Ureter (tissue), 1 donor: Measurements from ENCODE around the gene FAM153A. TPM values are rescaled to one million over a fixed set of nuclear protein-coding genes. Genes with fewer than 3 reads are reported as not detected.
"Not testable (repeated sequence)": the region's sequence is repeated elsewhere in the genome, so short reads cannot be mapped to it uniquely, and the experiment has no call there.

Experiments
- DNase-seq: peaks from one replicate; pipeline ENCODE4 v3.0.0-alpha.2; 2020; ENCODE audit warnings: low spot score
- total RNA-seq: library from RNA; stranded (reverse); gene quantifications from one replicate; pipeline ENCODE4 v1.2.4, GENCODE V29; 2023
- donor health status: DM: yes; HTN: yes; CAD: no.

The FAM153A gene
- total RNA-seq, result 35.5 TPM

DNA sequence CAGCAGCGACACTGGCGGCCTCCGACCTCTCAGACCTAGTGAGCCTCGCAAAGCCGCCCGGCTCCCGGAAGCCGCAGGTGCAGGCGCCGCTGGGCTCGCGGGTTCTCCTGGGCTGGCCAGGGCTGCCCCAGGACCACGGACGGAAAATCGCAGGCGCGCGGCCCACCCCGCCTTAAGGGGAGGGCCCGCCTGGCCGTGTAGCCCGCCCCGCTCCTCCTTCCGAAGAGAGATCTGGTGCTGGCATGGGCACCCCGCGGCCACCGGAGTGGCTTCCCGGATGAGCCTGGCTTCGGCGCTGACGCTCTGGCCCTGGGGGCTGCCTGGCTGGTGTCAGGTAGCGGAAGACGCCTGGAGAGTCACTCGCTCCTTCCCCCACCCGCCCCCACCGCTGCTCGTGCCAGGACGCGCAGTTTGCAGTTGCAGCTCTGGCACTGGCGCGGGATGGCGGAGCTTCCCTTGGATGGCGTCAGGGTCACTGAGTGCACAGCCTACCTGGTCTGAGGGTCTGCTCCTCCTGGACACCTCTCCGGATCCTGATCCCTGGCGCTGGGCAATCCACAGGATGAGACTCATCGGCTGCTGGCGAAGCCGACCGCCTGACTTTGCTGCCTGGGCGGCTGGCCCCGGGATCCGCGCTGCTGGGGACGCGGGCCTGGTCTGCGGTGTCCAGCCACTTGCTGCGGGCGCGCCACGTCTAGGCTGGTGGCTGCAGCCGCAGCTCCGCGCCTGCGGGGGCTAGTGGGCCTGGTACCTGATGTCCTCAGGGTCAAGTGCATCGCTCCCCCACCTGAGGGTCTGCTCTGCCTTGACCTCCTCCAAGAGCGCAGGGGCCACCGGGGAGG, at the start of gene FAM153A:
TSS of gene FAM153A (minus strand) at position 108 of the 842 bp plus-strand sequence.
- DNase-seq, result not testable (repeated sequence)

DNA sequence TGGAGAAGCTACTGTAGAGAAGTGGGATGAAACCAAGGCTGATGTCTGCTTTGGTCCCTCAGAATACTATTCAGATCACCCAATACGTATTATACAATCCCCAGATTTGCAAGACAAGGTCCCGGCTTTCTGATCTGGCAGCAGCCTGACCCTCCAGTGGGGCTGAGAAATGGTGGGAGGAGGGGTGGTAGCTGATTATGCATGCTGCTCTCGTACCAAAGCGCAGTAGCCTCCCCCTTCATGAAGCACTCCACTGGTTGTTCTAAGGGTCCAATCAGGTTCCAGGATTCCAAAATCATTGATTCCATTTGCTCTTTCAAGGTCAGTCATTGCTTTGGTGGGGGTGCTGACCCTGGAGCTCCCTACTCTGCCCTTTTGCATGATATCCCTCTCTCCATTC, 49.6 kb upstream of the FAM153A start:
- not testable (repeated sequence) for DNase-seq

DNA sequence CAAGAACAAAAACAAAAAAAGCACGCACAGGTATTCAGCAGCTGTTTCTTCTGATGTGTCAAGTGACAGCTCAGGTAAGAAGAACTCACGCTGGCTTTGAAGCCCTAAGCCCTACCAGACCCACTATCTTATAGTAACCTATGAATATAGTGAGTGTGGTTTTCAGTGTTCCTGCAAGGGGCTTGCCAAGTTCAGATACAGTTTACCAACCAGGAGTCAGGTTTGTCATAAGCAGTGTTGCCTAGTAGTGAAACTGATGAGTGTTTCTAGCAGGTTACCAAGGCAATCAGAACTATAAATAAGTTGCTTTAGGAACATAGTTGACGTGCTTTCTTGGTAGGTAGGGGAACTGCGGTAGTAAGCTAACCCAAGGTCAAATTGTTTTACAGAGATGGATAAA, 43.4 kb upstream of the FAM153A start:
- DNase-seq, result not testable (repeated sequence)

DNA sequence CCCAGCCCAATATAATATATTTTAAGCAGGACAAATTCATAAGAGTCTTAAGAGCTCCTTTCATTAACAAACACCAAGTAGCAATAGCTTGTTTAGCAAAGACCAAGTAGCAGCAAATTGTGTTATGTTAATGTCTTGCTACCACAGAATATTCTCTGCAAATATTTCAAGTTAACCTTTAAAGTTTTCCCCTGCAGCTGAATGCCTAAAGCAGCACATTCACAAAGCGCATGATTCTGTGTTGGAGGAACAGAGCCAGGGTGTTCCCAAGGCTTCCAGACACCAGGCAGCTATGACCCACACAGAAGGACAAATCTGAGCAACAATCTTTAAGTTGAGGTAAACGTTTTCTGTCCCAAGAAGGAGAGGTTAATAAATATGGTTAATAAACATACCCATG, 42.1 kb upstream of the FAM153A start:
- not testable (repeated sequence) for DNase-seq

DNA sequence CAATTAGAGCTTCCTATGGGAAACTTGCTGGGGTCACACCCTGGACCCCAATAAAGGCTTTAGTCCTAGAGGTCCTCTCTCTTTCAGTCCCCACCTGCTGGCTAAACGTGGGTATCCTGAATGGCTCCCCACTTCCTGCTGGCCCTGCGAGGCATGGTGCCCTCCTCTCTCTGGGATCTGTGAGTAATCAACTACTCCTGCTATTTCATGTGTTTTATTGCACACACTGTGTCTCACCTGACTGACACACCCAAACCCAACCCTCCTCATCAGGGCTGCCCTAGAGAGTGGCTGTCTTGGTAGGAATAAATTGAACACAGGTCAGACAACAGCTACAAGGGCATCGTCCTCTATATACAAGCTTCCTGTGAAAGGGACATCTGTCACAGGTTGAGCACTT, 39.8 kb upstream of the FAM153A start:
- DNase-seq, result not testable (repeated sequence)

DNA sequence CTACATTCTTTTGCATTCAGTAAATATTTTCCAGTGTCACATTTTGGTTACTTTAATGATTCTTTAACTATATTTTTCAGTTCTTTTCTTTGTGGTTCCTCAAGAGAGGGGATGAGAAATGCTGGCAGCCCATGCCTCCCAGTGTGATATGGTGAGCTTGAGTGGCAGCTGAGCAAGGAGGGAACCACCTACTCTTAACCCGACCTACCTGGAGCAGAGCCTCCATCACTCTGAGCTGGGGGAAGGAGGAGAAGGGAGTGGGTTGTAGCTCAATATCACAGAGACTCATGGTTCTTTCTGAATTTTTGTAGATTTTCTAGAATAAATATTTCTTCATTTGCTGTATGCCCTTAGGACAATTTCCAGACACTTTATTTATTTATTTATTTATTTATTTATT, 37.0 kb upstream of the FAM153A start:
- not testable (repeated sequence) for DNase-seq

DNA sequence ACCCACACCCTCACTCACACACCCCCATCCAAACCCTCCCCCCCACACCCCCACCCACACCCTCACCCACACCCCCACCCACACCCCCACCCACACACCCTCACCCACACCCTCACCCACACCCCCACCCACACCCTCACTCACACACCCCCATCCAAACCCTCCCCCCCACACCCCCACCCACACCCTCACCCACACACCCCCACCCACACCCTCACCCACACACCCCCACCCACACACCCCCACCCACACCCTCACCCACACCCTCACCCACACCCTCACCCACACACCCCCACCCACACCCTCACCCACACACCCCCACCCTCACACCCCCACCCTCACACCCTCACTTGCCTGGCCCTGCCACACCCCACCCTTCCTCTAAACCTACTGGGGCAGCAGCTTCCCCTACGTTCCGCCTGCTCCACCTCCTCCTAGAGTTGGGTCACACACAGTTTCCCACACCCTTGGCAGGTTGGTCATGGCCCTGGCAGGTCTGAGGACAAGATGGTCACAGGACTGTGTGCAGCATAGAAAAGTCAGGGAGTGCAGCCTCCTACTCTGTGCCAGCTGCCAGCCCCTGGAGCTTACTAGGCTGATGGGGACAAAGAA, 30.2 kb upstream of the FAM153A start:
- not testable (repeated sequence) for DNase-seq

DNA sequence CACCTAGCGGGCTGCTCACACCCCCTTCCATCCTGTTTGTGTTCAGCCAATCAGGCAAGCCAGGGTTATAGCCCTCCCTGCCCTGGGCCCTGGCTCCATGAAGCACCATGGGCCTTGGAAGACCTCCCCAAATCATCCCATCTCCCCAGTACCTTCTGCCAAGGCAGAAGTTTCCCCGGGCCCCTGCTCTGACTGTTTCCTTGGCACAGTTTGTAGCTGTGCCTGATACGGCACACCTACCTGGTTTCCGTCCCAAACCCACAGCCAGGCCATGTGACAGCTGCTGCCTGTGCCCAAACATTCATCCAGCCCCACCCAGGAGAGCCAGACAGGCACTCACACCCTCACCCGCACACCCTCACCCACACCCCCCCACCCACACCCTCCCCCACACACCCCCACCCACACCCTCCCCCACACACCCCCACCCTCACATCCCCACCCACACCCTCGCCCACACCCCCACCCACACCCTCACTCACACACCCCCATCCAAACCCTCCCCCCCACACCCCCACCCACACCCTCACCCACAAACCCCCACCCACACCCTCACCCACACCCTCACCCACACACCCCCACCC, 29.6 kb upstream of the FAM153A start:
- not testable (repeated sequence) for DNase-seq

DNA sequence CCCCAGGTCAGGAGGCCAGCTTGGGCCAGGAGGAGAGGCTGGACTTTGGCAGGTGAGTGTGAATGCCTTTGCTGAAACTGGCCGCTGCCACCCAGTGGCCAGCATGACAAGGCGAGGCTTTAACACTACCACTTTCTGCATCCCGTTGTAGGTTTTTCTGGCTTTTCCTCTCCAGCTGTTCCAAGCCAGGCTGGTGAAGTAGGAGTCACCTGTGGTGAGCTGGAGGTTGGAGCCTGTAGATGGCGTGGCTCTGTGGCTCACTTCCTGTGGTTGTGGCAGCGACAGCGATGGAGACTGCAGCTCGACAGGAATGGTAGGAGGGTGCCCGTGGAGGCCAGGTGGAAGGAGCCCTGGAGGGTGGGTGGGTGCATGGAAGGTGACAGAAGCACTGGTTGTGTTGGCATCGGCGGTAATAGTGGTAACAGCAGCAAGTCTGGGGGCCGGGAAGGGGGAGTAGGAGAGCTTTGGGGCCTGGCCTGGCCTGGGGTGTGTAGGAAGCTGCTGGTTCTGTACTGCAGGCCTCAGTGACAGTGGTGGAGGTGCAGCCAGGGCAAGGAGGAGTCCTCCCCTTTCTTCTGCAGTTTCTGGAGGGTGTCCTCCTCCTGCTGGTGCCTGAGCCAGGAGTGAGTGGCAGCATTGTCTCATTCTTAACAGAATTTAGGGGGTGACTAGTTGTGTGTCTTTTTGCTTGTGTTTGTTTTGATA, 26.7 kb upstream of the FAM153A start:
- not testable (repeated sequence) for DNase-seq

DNA sequence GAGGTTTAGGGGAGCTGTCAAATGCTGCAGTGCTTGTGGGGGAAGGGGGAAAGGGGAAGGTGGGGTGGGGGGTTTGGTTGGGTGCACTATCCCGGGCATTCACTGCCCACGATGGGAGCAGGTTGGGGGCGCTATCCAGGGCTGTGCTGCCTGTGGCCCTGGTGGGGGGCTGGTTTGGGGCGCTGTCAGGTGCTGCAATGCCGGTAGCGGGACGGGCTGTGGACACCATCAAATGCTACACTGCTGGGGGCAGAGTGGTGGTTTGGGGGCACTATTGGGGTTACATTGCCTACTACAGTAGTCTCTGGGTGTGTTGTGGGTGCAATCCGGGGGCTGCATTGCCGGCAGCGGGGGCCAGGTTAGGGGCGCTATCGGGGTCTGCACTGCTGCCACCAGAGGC, 25.7 kb upstream of the FAM153A start:
- not testable (repeated sequence) for DNase-seq

DNA sequence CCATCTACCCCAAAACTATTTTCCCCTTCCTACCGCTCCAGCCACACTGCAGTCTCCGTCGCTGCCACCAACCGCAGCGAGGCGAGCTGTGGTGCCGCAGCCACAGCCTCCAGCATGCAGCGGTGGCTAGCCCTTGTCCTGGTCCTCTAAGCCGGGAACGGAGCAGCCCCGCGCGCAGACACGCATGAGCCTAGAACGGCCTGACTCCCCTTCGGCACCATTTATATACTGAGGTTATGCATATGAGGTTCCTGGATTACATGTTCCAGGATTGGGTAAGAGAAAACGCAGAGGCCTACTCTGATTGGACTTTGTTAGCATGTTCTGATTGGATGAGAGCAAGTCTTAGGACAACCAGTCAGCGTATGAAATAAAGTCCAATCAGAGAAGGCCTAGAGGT, 24.6 kb upstream of the FAM153A start:
- not testable (repeated sequence) for DNase-seq

DNA sequence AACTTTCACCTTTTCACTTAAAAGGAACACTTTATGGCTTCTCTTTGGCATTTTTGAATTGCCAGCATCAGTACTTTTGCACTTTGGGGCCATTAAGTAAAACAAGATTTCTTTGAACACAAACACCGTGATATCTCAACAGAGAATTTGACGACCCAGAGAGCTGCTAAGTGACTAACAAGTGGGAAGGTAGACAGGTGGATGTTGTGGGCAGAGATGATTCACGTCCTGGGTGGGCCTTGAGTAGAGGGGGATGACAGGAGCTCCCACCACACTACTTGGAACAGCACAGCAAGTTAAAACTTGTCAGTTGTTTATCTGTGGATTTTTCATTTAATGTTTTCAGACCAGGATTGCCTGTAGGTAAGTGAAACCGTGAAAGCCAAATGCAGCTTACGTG, 18.7 kb upstream of the FAM153A start:
- not testable (repeated sequence) for DNase-seq

DNA sequence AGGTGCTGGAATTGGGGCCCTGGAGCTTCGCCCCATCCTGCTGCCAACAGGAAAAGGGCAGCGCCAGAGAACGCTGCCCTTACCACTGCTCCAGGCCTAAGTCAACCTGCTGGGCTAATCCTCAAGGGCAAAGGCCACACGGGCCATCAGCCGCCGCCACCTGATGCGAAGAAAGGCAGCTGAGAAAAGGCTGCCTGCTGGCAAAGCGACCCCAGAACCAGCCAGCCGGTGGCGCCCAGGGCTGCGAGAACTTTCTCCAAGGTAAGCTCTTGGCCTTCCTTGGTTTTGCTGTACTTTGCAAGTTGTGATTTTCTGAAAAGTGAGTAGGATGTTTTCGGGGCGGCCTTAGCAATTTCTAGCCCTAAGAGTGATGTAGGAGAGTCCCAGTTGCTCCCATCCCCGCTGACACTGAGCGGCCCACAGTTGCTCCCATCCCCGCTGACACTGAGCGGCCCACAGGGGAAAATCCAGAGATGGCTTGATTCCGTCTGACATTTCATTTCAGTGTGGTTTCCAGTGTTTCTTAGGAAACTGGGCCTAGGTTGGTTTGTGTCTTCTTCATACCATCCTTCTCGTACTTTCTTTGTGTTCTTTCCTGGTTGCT, 15.6 kb upstream of the FAM153A start:
- DNase-seq, result not testable (repeated sequence)

DNA sequence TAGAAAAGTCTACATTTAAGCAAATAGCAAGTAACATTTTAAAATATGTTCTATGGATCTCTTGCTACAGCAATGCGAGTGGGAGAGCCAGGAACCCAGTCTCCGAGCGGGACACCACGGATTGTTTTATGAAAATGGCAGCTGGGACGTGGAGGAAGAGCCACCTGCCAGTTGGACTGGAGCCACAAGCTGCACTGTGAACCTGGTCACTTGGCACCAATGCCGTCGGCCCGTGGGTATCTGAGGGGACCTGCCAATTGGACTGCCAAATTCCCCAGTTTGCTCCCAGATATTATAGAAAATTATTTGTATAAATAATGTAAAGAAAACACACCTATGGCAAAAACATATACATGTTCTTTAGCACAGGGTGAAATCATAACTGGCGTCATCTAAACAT, 10.6 kb upstream of the FAM153A start:
- not testable (repeated sequence) for DNase-seq

DNA sequence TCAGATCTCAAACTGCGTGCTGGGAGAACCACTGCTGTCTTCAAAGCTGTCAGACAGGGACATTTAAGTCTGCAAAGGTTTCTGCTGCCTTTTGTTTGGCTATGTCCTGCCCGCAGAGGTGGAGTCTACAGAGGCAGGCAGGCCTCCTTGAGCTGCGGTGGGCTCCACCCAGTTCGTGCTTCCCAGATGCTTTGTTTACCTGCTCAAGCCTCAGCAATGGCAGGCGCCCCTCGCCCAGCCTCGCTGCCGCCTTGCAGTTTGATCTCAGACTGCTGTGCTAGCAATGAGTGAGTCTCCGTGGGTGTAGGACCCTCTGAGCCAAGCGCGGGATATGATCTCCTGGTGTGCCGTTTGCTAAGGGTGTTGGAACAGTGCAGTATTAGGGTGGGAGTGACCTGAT, 8.9 kb upstream of the FAM153A start:
- not testable (repeated sequence) for DNase-seq

DNA sequence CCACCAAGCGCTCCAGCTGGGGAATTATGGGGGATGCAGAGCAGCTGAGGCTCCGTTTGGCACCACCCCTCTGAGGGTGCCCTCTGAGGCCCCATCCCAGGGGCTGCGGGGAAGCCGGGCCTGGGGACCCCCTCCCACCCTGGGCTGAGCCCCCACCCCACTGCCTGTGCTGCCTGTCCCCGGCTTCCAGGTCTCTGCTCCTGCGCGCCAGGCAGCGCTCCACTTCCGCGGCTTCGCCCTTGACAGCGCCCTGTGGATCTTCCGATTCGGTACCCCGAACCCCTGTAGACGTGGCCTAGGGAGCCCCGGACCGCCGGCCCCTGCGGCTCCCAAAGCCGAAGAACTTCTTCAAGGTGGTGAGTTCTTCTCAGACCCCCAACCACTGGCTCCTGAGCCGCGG, 530 bp downstream of the FAM153A start:
- not testable (repeated sequence) for DNase-seq

DNA sequence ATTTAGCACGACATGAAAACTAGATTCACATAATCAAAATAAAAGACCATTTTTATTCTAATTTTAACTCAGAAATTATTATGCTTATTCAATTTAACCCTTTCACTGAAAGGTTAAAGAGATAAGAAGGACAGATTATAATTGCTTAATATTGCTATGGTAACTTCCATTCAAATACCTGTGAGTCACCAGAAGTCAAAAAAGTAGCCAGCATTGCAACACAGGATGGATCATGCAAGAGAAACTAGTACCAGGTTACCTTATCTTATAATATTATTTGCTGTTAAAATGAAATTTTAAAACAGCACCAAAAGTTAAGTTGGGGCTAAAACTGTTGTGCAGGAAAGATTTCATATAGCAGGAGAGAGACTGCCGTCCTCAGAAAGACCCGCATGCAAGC, 11.5 kb downstream of the FAM153A start:
- DNase-seq, result not testable (repeated sequence)

DNA sequence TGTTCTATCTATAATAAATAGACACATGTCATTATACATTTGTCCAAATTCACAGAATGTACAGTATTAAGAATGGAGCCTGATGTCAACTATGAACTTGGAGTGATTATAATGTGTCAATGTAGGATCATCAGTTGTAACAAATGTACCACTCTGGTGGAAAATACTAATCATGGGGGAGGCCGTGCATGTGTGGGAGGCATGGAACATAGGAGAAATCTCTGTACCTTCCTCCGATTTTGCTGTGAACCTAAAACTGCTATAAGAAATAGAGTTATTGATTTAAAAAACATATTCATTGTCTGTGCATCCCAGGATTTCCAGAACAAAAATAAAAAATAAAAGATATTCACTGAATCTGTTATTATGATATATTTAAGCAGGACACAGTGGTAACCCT, 12.1 kb downstream of the FAM153A start:
- DNase-seq, result not testable (repeated sequence)

DNA sequence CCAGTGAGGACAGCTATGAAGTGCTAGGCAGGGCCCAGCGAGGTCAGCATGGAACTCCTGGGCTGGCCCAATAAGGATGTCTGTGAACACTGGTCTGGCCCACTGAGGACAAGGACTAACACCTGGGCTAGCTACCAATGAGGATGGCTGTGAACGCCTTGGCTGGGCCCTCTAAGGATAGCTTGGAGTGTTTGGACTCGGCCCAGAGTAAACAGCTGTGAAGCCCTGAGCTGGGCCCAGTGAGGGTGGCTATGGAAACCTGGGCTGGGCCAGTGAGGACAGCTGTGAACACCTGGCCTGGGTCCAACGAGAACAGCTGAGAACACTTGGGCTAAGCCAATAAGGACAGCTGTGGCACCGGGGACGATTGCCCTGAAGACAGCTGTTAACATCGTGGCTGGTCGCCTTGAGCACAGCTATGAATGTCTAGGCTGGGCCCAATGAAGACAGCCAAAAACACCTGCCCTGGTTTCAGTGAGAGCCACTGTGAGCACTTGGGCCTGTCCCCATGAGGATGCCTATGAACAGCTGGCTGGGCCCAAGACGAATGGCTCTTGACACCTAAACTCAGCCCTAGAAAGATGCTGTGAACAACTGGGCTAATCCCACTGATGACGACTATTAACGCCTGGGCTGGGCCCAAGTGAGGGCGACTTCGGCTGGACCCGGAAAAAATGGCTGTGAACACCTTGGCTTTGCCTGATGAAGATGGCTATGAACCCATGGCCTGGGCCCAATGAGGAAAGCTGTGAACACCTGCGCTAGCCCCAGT, 18.8 kb downstream of the FAM153A start:
- not testable (repeated sequence) for DNase-seq

DNA sequence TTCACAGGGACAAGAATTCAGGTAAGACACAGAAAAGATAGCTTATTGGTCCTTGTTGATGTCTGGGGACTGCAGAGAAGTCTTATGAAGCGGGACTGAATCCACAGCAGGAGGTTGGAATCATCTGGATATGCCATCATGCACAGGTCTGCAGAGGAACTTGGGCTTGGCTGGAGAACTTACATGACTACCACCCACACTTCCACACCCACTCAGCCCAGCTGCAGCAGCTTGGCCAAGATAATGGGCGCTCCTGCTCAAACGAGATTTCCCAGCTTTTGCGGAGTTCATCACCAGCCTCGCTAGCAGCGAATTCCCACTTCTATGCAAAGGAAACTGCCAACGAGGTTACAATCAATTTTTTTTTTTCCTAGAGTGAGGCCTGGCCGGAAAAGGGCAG, 21.7 kb downstream of the FAM153A start:
- DNase-seq, result not testable (repeated sequence)

DNA sequence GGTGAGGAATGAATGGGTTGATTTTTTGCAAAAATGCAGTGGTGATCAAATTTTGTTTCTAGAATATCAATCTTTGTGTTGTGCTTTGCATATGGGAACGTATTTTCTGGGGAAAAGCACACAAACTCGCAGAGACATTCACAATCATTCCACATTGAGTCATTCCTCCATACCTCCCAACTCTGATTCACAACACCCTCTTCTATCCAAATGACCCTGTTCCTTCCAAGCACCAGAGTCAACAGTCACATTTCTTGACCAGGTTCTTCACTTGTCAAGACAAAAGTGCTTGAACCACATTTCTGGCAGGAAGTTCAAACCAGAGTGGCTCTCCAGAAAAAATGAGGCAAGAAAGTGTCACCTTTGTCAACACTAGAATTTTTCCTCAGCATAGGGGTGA, 35.3 kb downstream of the FAM153A start:
- not testable (repeated sequence) for DNase-seq
